IMR-90 (cell line): ENCODE results near the gene GGTLC1. TPM values are rescaled to one million over a fixed set of nuclear protein-coding genes. Genes with fewer than 3 reads are reported as not detected.

Experiments used
- ATAC-seq: fragments of 200-7000 bp; cut with Tn5 transposase; 2 replicates; pipeline ENCODE4 v1.9.1; 2020; ENCODE audit warnings: low read depth, mild to moderate bottlenecking, moderate library complexity
- BruUV-seq: library from RNA; stranded (reverse); fragments of 400-500 nt; replicated peaks from 2 replicates; lab custom pipeline; 2021; lab: Mats Ljungman, UMichigan
- CTCF ChIA-PET: fragments of 300-600 bp; formaldehyde crosslinking; extraction: SDS; loops from one replicate; lab custom pipeline; 2021; ENCODE audit warnings: antibody characterized with exemption; lab: Yijun Ruan, JAX
- POLR2A ChIA-PET: fragments of 300-600 bp; sonication (Branson Sonifier 250); formaldehyde crosslinking; loops from one replicate; lab custom pipeline; 2022; ENCODE audit warnings: antibody characterized with exemption; ENCODE audit not compliant: unreplicated experiment; lab: Charles Lee
- DNase-seq: peaks from one replicate; pipeline ENCODE4 v3.0.0; 2013
- H2AFZ ChIP-seq: replicated peaks from 2 replicates; pipeline ENCODE3; 2013; ENCODE audit warnings: low read length, mild to moderate bottlenecking; ENCODE audit not compliant: poor library complexity
- H2AK5ac ChIP-seq: 2 replicates; pipeline ENCODE4 v1.6.1; 2013; ENCODE audit warnings: low read depth, low read length, inconsistent platforms
- H2AK9ac ChIP-seq: replicated peaks from 2 replicates; pipeline ENCODE3; 2013; ENCODE audit warnings: mild to moderate bottlenecking, low read depth, low read length, moderate library complexity; ENCODE audit not compliant: poor library complexity
- H2BK120ac ChIP-seq: 2 replicates; pipeline ENCODE4 v1.6.1; 2013; ENCODE audit warnings: low read depth, low read length, inconsistent platforms
- H2BK15ac ChIP-seq: 3 replicates; pipeline ENCODE4 v1.6.1; 2013; ENCODE audit warnings: low read depth, low read length, inconsistent platforms
- H2BK20ac ChIP-seq: 2 replicates; pipeline ENCODE4 v1.6.1; 2013; ENCODE audit warnings: low read depth, mild to moderate bottlenecking, inconsistent platforms, low read length, moderate library complexity
- H2BK5ac ChIP-seq: 2 replicates; pipeline ENCODE4 v1.6.1; 2013; ENCODE audit warnings: mild to moderate bottlenecking, low read depth, low read length, inconsistent platforms; ENCODE audit not compliant: poor library complexity, severe bottlenecking
- H3K14ac ChIP-seq: replicated peaks from 2 replicates; pipeline ENCODE4 v1.6.1; 2013; ENCODE audit warnings: low read depth, low read length, inconsistent platforms
- H3K18ac ChIP-seq: 2 replicates; pipeline ENCODE4 v1.6.1; 2013; ENCODE audit warnings: low read depth, low read length, control low read depth
- H3K23ac ChIP-seq: 2 replicates; pipeline ENCODE4 v1.6.1; 2013; ENCODE audit warnings: low read depth, low read length, inconsistent platforms
- H3K27ac ChIP-seq: 2 replicates; pipeline ENCODE4 v1.5.1; 2013; ENCODE audit warnings: mild to moderate bottlenecking, control low read depth, low read length; ENCODE audit not compliant: insufficient read depth
- H3K27me3 ChIP-seq: 2 replicates; pipeline ENCODE4 v1.6.1; 2013; ENCODE audit warnings: low read length; ENCODE audit not compliant: control insufficient read depth, insufficient read depth
- H3K36me3 ChIP-seq: 2 replicates; pipeline ENCODE4 v1.6.1; 2013; ENCODE audit warnings: low read length, mixed read lengths; ENCODE audit not compliant: control insufficient read depth, insufficient read depth
- H3K4ac ChIP-seq: 2 replicates; pipeline ENCODE4 v1.6.1; 2013; ENCODE audit warnings: low read depth, low read length, inconsistent platforms
- H3K4me1 ChIP-seq: 2 replicates; pipeline ENCODE4 v1.6.1; 2013; ENCODE audit warnings: low read length, mixed read lengths; ENCODE audit not compliant: control insufficient read depth, insufficient read depth
- H3K4me2 ChIP-seq: 2 replicates; pipeline ENCODE4 v1.6.1; 2013; ENCODE audit warnings: low read depth, mild to moderate bottlenecking, control low read depth, low read length, moderate library complexity
- H3K4me3 ChIP-seq: 2 replicates; pipeline ENCODE4 v1.5.1; 2013; ENCODE audit warnings: low read depth, mild to moderate bottlenecking, control low read depth, low read length, moderate library complexity; ENCODE audit not compliant: insufficient read depth
- H3K56ac ChIP-seq: 2 replicates; pipeline ENCODE4 v1.6.1; 2013; ENCODE audit warnings: low read length, inconsistent platforms; ENCODE audit not compliant: insufficient read depth; ENCODE audit errors: extremely low read depth
- H3K79me1 ChIP-seq, 2 experiments: 2 replicates each; pipeline ENCODE4 v1.6.1; 2013; ENCODE audit warnings: low read length in 2 of 2, inconsistent platforms in 1 of 2, low read depth in 1 of 2
- H3K9ac ChIP-seq: 2 replicates; pipeline ENCODE4 v1.6.1; 2013; ENCODE audit warnings: low read depth, low read length, control low read depth
- H3K9me1 ChIP-seq: 2 replicates; pipeline ENCODE4 v1.6.1; 2013; ENCODE audit warnings: low read length, inconsistent platforms; ENCODE audit not compliant: insufficient read depth
- H3K9me3 ChIP-seq: 2 replicates; pipeline ENCODE4 v1.6.1; 2013; ENCODE audit warnings: low read length; ENCODE audit not compliant: control insufficient read depth, insufficient read depth
- H4K20me1 ChIP-seq: 2 replicates; pipeline ENCODE4 v1.6.1; 2013; ENCODE audit warnings: low read length, inconsistent platforms; ENCODE audit not compliant: insufficient read depth
- H4K5ac ChIP-seq: 2 replicates; pipeline ENCODE4 v1.6.1; 2013; ENCODE audit warnings: mild to moderate bottlenecking, low read depth, low read length, control low read depth
- H4K8ac ChIP-seq, 2 experiments: 2 replicates each; pipeline ENCODE4 v1.6.1; 2013; ENCODE audit warnings: low read depth in 2 of 2, low read length in 2 of 2, control low read depth in 1 of 2, inconsistent platforms in 1 of 2
- H4K91ac ChIP-seq: 2 replicates; pipeline ENCODE4 v1.6.1; 2013; ENCODE audit warnings: low read depth, low read length, inconsistent platforms; ENCODE audit not compliant: insufficient read depth
- CHD1 ChIP-seq: IDR thresholded peaks from 2 replicates; pipeline ENCODE4 v1.6.1; 2012; ENCODE audit warnings: low read depth, low read length, improper control_type of control experiment
- FOS ChIP-seq: fragments of 150-350 bp; IDR thresholded peaks from 2 replicates; pipeline ENCODE4 v1.6.1; 2016; ENCODE audit warnings: low read depth, low read length
- MAFK ChIP-seq: IDR thresholded peaks from 2 replicates; pipeline ENCODE4 v1.6.1; 2012; ENCODE audit warnings: low read depth, low read length, improper control_type of control experiment
- MAZ ChIP-seq: IDR thresholded peaks from 2 replicates; pipeline ENCODE4 v1.6.1; 2012; ENCODE audit warnings: low read depth, mild to moderate bottlenecking, low read length, improper control_type of control experiment, moderate library complexity, borderline replicate concordance
- MXI1 ChIP-seq: IDR thresholded peaks from 2 replicates; pipeline ENCODE4 v1.6.1; 2012; ENCODE audit warnings: low read depth, mild to moderate bottlenecking, low read length, moderate library complexity, borderline replicate concordance
- RAD21 ChIP-seq: IDR thresholded peaks from 2 replicates; pipeline ENCODE4 v1.6.1; 2012; ENCODE audit warnings: low read length, improper control_type of control experiment
- RCOR1 ChIP-seq: IDR thresholded peaks from 2 replicates; pipeline ENCODE4 v1.6.1; 2012; ENCODE audit warnings: mild to moderate bottlenecking, low read length, improper control_type of control experiment; ENCODE audit not compliant: insufficient replicate concordance
- USF2 ChIP-seq: fragments of 150-350 bp; IDR thresholded peaks from 2 replicates; pipeline ENCODE4 v1.6.1; 2017; ENCODE audit warnings: mild to moderate bottlenecking, antibody characterized with exemption, low read length, low read depth
- WGBS, 2 experiments: methylation state at CpG; one replicate each; pipeline versions ENCODE4 v1.1.5 to v1.1.7; 2013; ENCODE audit warnings: missing lambda C conversion rate in 2 of 2; ENCODE audit not compliant: insufficient read length in 1 of 2; ENCODE audit errors: extremely low coverage in 2 of 2; 5-methylcytosine and 5-hydroxymethylcytosine counted together
- dilution Hi-C: fragments of 300-500 bp; cut with HindIII; formaldehyde crosslinking; loops from one replicate; pipeline ENCODE4 v1.14.3; 2018; ENCODE audit warnings: low sequenced_read_pairs; ENCODE audit not compliant: unreplicated experiment
- in situ Hi-C: fragments of 300-500 bp; cut with MboI; formaldehyde crosslinking; loops from 3 replicates; pipeline ENCODE4 v1.14.3; 2019; ENCODE audit warnings: low sequenced_read_pairs, inconsistent platforms, mixed read lengths
- intact Hi-C: fragments of 100-400 bp; cut with micrococcal nuclease; formaldehyde crosslinking; loops from 2 replicates; pipeline ENCODE4 v1.10.0; 2022
- polyA plus RNA-seq, 3 experiments: library from polyadenylated mRNA; depleted of rRNA; stranded (reverse); fragments of >200 nt; gene quantifications; 2 replicates each; pipeline ENCODE4 v1.2.3, GENCODE V29; 2012; ENCODE audit warnings: low replicate concordance in 1 of 3
- total RNA-seq: library from RNA; depleted of rRNA; stranded (reverse); fragments of >200 nt; gene quantifications from 2 replicates; pipeline ENCODE4 v1.2.3, GENCODE V29; 2012
- TF ChIP-seq, protein P1 (sequence below): fragments of 150-350 bp; IDR thresholded peaks from 2 replicates; pipeline ENCODE4 v1.6.1; 2016; ENCODE audit warnings: low read depth, mild to moderate bottlenecking, low read length, moderate library complexity, borderline replicate concordance
- TF ChIP-seq, protein P2 (sequence below): conservative IDR thresholded peaks from 2 replicates; pipeline ENCODE4 v1.5.1; 2012; ENCODE audit warnings: mild to moderate bottlenecking, low read depth, low read length, improper control_type of control experiment

The GGTLC1 gene
- total and polyA plus RNA-seq, 2 of the 4 experiments (the other 2 are of a cell fraction), result not detected

GRCh38 chr20:23963941-23964340 is 24.6 kb downstream of the GGTLC1 start:
- H2BK20ac ChIP-seq, result no peak overlapping the region
- H3K18ac ChIP-seq, result no peak overlapping the region
- no peak overlapping the region for H3K9ac ChIP-seq
- H3K79me1 ChIP-seq, result no peaks in the 10 kb centered on the region
- H3K9me1 ChIP-seq, result no peaks in the 10 kb centered on the region
- no CpG with 5 or more reads among the region's 1 CpG for WGBS, 2 experiments
- ChIA-PET POLR2A (no interaction called here), CTCF (no interaction called here)
- H2BK120ac ChIP-seq, result no peak overlapping the region
- no peak overlapping the region for H3K14ac ChIP-seq
- H3K27me3 ChIP-seq, result no peaks in the 10 kb centered on the region
- BruUV-seq, result no TSS peak
- H2AFZ ChIP-seq, result no peak overlapping the region
- no peak overlapping the region for H3K4me2 ChIP-seq
- H2BK15ac ChIP-seq, result no peak overlapping the region
- H2AK9ac ChIP-seq, result no peak overlapping the region
- no peaks in the 10 kb centered on the region for H4K20me1 ChIP-seq
- no peak overlapping the region for H4K8ac ChIP-seq
- no peak overlapping the region for H3K56ac ChIP-seq
- no peak for TF ChIP-seq MAFK
- no peak for TF ChIP-seq CHD1
- TF ChIP-seq RAD21, result no peak
- no peak for TF ChIP-seq MAZ
- no peak for TF ChIP-seq MXI1
- TF ChIP-seq, protein P1, sequence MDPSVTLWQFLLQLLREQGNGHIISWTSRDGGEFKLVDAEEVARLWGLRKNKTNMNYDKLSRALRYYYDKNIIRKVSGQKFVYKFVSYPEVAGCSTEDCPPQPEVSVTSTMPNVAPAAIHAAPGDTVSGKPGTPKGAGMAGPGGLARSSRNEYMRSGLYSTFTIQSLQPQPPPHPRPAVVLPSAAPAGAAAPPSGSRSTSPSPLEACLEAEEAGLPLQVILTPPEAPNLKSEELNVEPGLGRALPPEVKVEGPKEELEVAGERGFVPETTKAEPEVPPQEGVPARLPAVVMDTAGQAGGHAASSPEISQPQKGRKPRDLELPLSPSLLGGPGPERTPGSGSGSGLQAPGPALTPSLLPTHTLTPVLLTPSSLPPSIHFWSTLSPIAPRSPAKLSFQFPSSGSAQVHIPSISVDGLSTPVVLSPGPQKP, result no peak
- TF ChIP-seq USF2, result no peak
- TF ChIP-seq, protein P2, sequence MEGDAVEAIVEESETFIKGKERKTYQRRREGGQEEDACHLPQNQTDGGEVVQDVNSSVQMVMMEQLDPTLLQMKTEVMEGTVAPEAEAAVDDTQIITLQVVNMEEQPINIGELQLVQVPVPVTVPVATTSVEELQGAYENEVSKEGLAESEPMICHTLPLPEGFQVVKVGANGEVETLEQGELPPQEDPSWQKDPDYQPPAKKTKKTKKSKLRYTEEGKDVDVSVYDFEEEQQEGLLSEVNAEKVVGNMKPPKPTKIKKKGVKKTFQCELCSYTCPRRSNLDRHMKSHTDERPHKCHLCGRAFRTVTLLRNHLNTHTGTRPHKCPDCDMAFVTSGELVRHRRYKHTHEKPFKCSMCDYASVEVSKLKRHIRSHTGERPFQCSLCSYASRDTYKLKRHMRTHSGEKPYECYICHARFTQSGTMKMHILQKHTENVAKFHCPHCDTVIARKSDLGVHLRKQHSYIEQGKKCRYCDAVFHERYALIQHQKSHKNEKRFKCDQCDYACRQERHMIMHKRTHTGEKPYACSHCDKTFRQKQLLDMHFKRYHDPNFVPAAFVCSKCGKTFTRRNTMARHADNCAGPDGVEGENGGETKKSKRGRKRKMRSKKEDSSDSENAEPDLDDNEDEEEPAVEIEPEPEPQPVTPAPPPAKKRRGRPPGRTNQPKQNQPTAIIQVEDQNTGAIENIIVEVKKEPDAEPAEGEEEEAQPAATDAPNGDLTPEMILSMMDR, result no peak
- TF ChIP-seq FOS, result no peak
- TF ChIP-seq RCOR1, result no peak
- H3K4me1 ChIP-seq, result no peaks in the 10 kb centered on the region
- no peak overlapping the region for H3K23ac ChIP-seq
- no peak overlapping the region for H3K27ac ChIP-seq
- no peak overlapping the region for H4K91ac ChIP-seq
- H2BK5ac ChIP-seq, result no peak overlapping the region
- H3K9me3 ChIP-seq, result no peaks in the 10 kb centered on the region
- DNase-seq (no peak), ATAC-seq (no peak)
- H2AK5ac ChIP-seq, result no peak overlapping the region
- intact Hi-C loops, result no loop called here
- no peak overlapping the region for H4K5ac ChIP-seq
- no peaks in the 10 kb centered on the region for H3K36me3 ChIP-seq
- H3K4me3 ChIP-seq, result no peak overlapping the region
- H3K4ac ChIP-seq, result no peak overlapping the region
- in situ Hi-C loops, result no loop called here
- dilution Hi-C loops, result no loop called here
